Activated gamma-delta T cell (primary cell): ENCODE data around the gene MREG.

Experiments
- DNase-seq: peaks from one replicate; lab custom pipeline; 2025; lab: John Stamatoyannopoulos, UW

Gene MREG

GRCh38 chr2:215918901-215919599 is 94.3 kb downstream of the MREG start:
- DNase-seq = no peak

DNA sequence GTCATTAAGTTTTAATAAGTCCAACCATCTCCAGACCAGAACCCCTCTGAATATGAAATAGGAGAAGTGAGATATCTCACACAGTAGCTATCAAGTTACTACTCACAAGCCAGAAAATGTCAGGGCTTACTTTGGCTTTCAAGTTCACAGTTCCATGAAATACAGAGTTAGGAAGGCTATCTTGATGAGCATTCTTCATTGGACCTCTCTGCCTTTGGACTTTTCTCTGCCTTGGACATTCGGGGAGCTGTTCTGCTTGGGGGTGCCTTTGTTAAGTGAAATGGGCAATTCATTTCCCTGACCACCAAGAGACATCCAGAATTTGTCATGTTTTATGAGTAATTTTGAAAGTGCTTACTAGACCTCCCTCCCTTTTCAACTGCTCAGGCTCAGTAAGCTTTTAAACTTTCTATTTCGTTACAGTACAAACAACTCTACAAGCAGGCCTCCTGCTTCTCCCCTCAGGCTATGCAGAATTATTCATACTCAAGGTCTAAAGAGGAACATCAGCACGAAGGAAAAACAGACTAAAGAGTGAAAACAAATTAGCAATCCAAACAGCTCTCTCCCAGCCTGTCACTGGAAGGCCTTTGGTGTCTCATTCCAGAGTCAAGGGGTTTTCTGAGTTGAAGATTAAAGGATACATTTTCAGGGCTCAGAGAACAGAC is 95.3 kb downstream of the MREG start:
- no peak for DNase-seq

- no peak for DNase-seq
These were observed 97.9 kb downstream of the MREG start for GRCh38 chr2:215915441-215915840.

DNA sequence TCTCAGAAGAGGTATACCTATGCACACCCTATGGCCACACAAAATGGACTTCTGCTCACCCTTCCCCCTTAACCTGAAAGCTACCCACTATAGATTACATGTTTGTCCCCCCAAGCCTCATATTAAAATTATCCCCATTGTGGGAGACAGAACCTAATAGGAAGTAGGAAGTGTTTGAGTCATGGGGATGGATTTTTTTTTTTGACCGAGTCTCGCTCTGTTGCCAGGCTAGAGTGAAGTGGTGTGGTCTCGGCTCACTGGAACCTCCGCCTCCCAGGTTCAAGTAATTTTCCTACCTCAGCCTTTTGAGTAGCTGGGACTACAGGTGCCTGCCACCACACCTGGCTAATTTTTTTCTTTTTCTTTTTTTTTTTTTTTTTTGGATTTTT is 98.6 kb downstream of the MREG start:
- no peak for DNase-seq

- no peak for DNase-seq
These were observed 99.1 kb downstream of the MREG start for GRCh38 chr2:215914054-215914776.

GRCh38 chr2:215912299-215912842 is 101.0 kb downstream of the MREG start:
- no peak for DNase-seq

- DNase-seq = no peak
These were observed 101.9 kb downstream of the MREG start for GRCh38 chr2:215911301-215912085.

DNA sequence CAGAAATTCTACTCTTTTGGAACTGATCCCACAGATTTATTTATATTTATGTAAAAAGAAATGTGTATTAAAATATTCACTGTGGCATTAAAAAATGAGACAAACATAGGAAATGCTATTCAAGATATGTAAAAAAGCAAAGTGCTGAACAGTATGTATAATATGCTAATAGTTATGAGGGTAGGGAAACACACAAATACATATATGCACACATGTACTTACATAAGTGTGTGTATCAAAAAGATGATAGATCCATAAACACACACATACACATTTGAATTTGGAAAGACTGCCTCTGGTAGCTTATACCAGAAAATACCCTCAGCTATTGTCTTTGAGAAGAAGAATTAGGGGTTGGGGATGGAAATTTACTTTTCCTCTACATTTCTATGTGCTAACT is 103.2 kb downstream of the MREG start:
- DNase-seq = no peak

DNA sequence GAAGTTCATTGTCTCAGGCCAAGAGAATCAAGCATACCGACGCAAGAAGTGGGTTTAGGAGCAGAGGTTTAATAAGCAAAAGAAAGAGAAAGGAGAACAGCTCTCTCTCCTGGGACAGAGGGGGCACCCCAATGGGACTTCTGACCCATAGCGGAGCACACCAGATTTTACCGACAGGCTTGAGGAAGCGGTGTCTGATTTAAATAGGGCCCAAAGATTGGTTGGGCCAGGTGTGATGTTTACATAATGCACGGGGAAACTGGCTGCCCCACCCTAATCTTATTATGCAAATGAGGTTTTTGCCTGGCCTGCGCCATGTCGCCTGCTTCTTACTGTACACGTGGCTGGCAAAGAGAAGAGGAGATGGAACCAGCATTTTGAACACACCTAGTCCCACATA is 106.2 kb downstream of the MREG start:
- no peak for DNase-seq

DNA sequence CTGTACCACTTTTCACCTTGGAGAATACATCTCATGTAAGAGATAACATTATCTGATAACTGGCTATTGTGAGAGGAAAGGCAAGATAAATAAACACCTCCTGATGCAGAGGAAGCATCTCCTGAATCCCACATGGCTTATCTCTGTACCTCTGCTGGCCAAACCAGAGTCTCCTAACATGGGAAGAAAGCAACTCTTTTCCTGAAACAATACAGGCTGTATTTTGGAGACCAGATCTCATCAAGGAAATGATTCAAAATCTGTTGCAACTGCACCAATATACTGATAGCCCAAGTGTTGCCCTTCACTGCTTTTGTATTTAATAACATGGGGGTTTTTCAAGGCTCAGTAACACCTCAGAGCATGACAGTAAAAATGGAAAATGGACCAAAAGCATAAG is 106.9 kb downstream of the MREG start:
- no peak for DNase-seq

- DNase-seq = no peak
These were observed 107.7 kb downstream of the MREG start for GRCh38 chr2:215905691-215906090.

DNA sequence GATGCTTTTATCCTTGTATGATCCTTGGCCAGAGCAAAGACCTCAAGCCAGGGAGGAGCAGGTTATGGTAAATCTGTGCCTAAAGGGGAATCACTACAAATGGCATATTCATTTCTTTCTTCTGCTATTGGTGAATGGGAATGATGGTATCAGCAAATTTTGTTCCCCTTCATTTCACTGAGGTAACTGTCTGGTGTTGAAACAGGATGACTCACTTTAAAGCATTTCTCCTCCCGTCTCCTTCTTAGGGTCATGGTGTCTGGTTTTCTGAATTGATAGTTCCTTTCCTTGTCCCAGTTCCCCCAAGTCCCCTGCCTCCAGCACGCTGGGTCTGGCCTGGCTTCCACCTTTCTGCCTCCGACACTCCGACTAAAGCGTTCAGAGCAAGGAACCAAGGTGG is 109.2 kb downstream of the MREG start:
- no peak for DNase-seq

GRCh38 chr2:215903203-215903602 is 110.1 kb downstream of the MREG start:
- no peak for DNase-seq

DNA sequence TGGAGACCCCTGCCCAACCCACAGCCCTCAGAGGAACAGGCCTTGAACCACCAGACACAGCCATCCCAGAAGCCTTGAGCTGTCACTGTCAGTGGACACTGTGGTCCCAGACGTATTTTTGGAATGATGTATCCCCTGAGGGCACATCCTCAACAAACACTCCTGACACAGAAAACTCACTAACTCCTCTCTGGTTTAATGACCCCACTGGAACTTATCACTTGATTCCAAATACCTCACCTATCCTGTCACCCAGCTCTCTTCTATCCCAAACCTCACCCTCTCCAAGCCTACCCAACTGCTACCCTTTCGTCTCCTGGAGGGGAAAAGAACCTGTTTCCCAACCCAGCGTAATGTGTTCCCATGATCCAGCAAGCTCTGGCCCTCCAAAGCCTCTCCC is 111.6 kb downstream of the MREG start:
- no peak for DNase-seq

GRCh38 chr2:215900843-215901242 is 112.5 kb downstream of the MREG start:
- no peak for DNase-seq

GRCh38 chr2:215900203-215900611 is 113.1 kb downstream of the MREG start:
- no peak for DNase-seq

DNA sequence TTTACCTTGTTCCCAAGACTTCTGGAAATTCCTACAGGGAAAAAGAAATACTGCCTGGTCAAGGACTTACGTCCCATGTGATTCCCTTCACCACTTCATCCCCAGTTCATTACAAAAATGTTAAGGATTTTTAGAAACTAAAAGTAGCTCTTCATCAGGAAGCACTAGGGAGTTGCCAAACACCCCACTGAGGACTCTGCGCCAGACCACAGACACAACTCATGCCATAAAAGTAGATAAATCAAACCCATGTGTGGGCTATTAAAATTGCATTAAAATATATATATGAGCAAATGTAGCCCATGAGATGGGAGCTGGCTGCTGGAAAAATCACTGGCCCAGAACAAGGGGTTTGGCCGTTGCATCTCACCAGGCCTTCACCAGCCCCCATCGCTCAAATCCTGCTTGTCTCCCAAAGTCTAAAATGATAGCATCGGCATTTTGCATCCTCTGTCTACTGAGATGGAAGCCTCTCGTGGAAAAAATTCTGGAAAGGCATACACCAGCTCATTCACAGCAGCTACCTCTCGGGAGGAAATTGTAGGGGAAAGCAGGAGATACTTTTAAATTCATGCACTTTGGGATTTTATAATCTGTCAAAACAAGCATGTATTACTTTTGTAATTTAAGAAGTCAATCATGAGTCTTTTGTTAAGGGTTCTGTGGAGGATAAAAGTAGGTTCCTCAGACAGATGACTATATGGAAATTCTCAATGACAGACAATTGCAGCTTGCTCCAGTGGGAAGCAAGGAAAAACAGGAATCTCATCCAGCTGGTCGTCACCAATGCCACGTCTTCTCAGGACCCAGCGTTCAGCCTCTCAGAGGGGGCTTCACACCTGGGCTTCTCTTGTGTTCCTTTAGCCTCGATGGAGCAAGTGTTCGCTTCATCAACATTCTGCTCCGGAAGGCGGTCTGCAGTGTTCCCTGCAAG is 113.9 kb downstream of the MREG start:
- no peak for DNase-seq

- no peak for DNase-seq
These were observed 115.0 kb downstream of the MREG start for GRCh38 chr2:215898363-215898762.

DNA sequence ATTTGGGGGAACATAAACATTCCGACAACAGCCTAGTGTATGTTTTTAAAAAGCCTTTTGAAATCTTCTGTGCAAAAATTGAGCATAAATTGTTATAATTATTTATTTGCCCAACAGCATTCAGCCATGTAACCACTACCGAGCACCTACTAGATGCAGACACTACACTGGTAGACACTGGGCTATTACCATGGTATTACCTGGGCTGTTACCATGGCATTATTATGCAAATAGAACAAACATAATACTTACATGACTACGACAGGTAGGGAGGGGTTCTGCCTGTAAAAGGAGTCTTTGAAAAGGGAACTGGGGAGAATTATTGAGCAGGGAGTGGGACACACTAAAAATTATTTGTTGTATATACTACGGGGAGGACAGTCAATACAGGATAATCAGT is 116.4 kb downstream of the MREG start:
- DNase-seq = no peak

GRCh38 chr2:215895330-215895729 is 118.0 kb downstream of the MREG start:
- DNase-seq = no peak
